HG03280 (cell line): ENCODE results near the gene HSD17B8.

Experiments used
- ATAC-seq: cut with Tn5 transposase; IDR thresholded peaks from one replicate; pipeline ENCODE4 v1.9.1; 2021; ENCODE audit warnings: mild to moderate bottlenecking, moderate library complexity; ENCODE audit not compliant: unreplicated experiment

The HSD17B8 gene

GRCh38 chr6:33171016-33171879 lies 33.2 kb upstream of the HSD17B8 start:
- ATAC-seq: no peak

- ATAC-seq: no peak
Observed at GRCh38 chr6:33171880-33172687, 32.4 kb upstream of the HSD17B8 start.

GRCh38 chr6:33172688-33173534 lies 31.5 kb upstream of the HSD17B8 start:
- ATAC-seq: no peak

GRCh38 chr6:33173535-33174180 lies 30.8 kb upstream of the HSD17B8 start:
- ATAC-seq: no peak

- no peak for ATAC-seq
Observed at GRCh38 chr6:33174784-33175183, 29.7 kb upstream of the HSD17B8 start.

GRCh38 chr6:33175436-33176069 lies 28.9 kb upstream of the HSD17B8 start:
- ATAC-seq: no peak

- ATAC-seq: no peak
Observed at GRCh38 chr6:33176906-33177305, 27.5 kb upstream of the HSD17B8 start.

GRCh38 chr6:33177552-33178446 lies 26.7 kb upstream of the HSD17B8 start:
- no peak for ATAC-seq

- no peak for ATAC-seq
Observed at GRCh38 chr6:33178755-33179475, 25.5 kb upstream of the HSD17B8 start.

- no peak for ATAC-seq
Observed at GRCh38 chr6:33181141-33181540, 23.3 kb upstream of the HSD17B8 start.

- ATAC-seq: no peak
Observed at GRCh38 chr6:33183071-33183683, 21.3 kb upstream of the HSD17B8 start.

GRCh38 chr6:33185190-33185589 lies 19.3 kb upstream of the HSD17B8 start:
- no peak for ATAC-seq

- no peak for ATAC-seq
Observed at GRCh38 chr6:33185654-33186187, 18.7 kb upstream of the HSD17B8 start.

GRCh38 chr6:33187809-33188208 lies 16.6 kb upstream of the HSD17B8 start:
- no peak for ATAC-seq

- no peak for ATAC-seq
Observed at GRCh38 chr6:33189164-33189563, 15.3 kb upstream of the HSD17B8 start.

- ATAC-seq: no peak
Observed at GRCh38 chr6:33189625-33190448, 14.6 kb upstream of the HSD17B8 start.
